Rectal smooth muscle tissue (tissue), 1 donor: ENCODE measurements around the gene HYPK.
"Not testable (repeated sequence)": the region's sequence is repeated elsewhere in the genome, so short reads cannot be mapped to it uniquely, and the experiment has no call there.

Experiments
- H3K27ac ChIP-seq: one replicate; pipeline ENCODE4 v1.7.0; 2013; ENCODE audit warnings: low read depth, low read length, inconsistent platforms
- H3K27me3 ChIP-seq: one replicate; pipeline ENCODE4 v1.7.0; 2013; ENCODE audit warnings: low read length; ENCODE audit not compliant: control insufficient read depth, insufficient read depth
- H3K36me3 ChIP-seq: one replicate; pipeline ENCODE4 v1.7.0; 2013; ENCODE audit warnings: low read length; ENCODE audit not compliant: control insufficient read depth, insufficient read depth
- H3K4me1 ChIP-seq: one replicate; pipeline ENCODE4 v1.7.0; 2013; ENCODE audit warnings: low read length; ENCODE audit not compliant: control insufficient read depth, insufficient read depth
- H3K4me3 ChIP-seq: one replicate; pipeline ENCODE4 v1.7.0; 2013; ENCODE audit warnings: low read length
- H3K9ac ChIP-seq: one replicate; pipeline ENCODE4 v1.7.0; 2013; ENCODE audit warnings: low read length

Gene HYPK

DNA sequence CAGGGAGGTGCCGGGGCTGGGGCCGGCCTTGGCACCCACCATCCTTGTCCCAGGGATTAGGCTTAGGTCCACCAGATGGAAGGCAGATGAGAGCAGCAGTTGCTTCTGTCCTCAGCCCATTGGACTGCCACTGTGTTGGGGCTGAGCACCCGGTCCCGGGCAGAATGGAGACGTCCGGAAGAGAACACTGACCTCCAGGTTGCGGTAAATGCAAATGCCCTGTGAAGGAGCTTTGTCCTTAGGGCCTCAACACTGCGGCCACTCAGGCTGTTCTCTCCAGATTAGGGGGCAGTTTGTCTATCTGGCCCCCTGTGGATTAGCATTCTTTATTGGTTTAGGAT lies 484 bp upstream of the HYPK start, which contains the start of gene SERINC4:
Gene SERINC4, minus strand, starts transcription at position 276 of the 341 bp plus-strand sequence. Its CDS starts 234 bp downstream, at position 42.
- Histone ChIP-seq H3K36me3 (peaks cover 15% of the 10 kb centered on the region), H3K27ac (peak within 1 kb of the TSS; percentile 92), H3K4me1 (peaks cover 18% of the 10 kb centered on the region), H3K27me3 (no peaks in the 10 kb centered on the region), H3K4me3 (peak within 1 kb of the TSS; percentile 99), H3K9ac (peak within 1 kb of the TSS; percentile 95)

DNA sequence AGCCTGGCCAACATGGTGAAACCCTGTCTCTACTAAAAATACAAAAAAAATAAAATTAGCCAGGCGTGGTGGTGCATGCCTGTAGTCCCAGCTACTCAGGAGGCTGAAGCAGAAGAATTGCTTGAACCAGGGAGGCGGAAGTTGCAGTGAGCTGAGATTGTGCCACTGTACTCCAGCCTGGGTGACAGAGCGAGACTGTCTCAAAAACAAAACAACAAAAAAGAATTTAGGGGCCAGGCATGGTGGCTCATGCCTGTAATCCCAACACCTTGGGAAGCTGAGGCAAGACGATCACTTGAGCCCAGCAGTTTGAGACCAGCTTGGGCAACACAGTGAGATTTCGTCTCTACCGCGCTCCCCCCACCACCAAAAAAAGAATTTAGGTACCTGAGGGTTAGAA lies 2.3 kb downstream of the HYPK start:
- not testable (repeated sequence) for H3K27me3 ChIP-seq, H3K4me3 ChIP-seq, H3K9ac ChIP-seq, H3K27ac ChIP-seq
- H3K4me1 ChIP-seq: peaks cover 13% of the 10 kb centered on the region
- H3K36me3 ChIP-seq: peaks cover 19% of the 10 kb centered on the region

DNA sequence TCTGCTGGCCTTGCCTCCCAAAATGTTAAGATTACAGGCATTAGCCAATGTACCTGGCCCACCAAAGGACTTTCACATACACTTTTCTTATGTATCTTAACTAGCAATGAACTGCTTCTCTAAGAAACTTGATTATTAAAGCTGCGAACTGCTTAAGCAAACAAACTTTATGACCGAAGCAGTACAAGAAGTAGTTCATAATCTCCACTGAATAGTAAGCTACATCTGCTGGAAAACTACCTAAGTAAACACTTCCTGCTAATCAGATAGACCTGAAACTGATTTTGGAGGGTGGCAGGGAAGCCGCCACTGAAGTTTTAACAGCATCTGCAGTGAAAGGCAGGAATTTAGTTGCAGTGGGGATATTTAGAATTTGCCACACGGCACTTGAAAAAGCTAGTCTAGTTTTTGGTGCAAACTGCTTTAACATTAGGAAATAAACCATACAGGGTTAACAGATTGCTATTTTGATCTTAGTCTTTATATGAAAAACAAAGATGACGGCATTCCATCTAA lies 8.1 kb downstream of the HYPK start:
- Histone ChIP-seq H3K4me3 (no peak overlapping the region), H3K9ac (no peak overlapping the region), H3K36me3 (peaks cover 46% of the 10 kb centered on the region), H3K27ac (no peak overlapping the region), H3K27me3 (no peaks in the 10 kb centered on the region), H3K4me1 (no peaks in the 10 kb centered on the region)

DNA sequence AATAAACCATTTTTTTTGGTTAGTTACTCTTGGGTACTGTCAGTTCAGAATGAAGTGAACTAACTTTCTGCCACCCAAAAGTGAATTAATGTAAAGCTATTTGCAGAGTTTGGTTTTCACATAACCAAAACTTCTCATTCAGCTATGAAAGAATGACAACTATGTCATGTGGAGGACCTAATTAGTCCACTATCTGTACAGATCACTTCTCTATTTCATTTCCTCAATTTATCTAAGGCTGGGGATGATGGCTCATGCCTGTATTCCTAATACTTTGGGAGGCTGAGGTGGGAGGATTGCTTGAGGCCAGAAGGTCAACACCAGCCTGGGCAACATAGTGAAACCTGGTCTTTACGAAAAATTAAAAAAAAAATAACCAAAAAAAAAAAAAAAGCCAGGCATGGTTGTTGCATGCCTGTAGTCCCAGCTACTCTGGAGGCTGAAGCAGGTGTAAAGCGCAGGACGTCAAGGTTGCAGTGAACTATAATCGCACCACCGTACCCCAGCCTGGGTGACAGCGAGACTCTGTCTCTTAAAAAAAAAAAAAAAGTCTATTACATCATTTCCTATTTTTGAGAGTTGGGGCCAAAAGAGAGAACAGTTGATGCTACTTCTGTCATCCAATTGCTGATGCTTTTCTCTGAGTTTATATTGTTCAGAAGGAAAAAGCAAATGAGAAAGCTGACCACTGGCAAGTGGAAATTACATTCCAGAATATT lies 8.7 kb downstream of the HYPK start:
- Histone ChIP-seq H3K4me1 (no peaks in the 10 kb centered on the region), H3K36me3 (peaks cover 48% of the 10 kb centered on the region), H3K27ac (no peak overlapping the region), H3K4me3 (no peak overlapping the region), H3K27me3 (no peaks in the 10 kb centered on the region), H3K9ac (no peak overlapping the region)

DNA sequence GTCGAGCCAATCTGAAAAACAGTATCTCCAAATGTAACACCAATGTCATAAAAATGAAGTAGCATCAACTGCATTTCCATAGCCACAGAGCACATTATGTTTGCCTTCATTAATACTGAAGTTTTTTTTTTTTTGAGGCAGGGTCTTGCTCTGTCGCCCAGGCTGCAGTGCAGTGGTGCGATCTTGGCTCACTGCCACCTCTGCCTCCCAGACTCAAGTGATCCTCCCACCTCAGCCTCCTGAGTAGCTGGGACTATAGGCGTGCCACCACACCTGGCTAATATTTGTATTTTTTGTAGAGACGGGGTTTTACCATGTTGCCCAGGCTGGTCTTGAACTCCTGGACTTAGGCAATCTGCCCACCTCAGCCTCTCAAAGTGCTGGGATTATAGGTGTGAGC lies 14.7 kb downstream of the HYPK start:
- peaks cover 32% of the 10 kb centered on the region for H3K36me3 ChIP-seq
- not testable (repeated sequence) for H3K4me3 ChIP-seq, H3K27ac ChIP-seq

DNA sequence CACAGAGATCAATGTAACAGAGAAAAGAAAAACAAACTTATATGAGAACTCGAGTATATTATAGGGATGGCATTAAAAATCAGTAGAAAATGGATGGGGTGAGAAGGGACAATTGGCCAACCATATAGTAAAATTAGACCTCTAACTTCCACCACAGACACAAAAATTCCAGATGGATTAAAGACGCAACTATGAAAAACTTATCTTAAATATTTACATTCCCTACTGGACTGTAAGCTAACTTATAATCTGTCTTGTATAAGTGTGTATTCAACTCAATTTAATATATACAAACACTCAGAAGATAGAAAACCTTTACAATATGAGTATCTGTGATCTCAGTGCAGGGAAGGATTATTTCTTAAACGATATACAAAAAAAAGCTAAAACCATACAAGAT lies 21.1 kb downstream of the HYPK start:
- Histone ChIP-seq H3K9ac (no peak overlapping the region), H3K27me3 (no peaks in the 10 kb centered on the region), H3K36me3 (peaks cover 9% of the 10 kb centered on the region), H3K4me3 (no peak overlapping the region), H3K4me1 (no peaks in the 10 kb centered on the region), H3K27ac (no peak overlapping the region)

More for the DNA sequence above, 14.7 kb downstream of the HYPK start:
- H3K9ac ChIP-seq, H3K27me3 ChIP-seq, H3K4me1 ChIP-seq: not testable (repeated sequence)

DNA sequence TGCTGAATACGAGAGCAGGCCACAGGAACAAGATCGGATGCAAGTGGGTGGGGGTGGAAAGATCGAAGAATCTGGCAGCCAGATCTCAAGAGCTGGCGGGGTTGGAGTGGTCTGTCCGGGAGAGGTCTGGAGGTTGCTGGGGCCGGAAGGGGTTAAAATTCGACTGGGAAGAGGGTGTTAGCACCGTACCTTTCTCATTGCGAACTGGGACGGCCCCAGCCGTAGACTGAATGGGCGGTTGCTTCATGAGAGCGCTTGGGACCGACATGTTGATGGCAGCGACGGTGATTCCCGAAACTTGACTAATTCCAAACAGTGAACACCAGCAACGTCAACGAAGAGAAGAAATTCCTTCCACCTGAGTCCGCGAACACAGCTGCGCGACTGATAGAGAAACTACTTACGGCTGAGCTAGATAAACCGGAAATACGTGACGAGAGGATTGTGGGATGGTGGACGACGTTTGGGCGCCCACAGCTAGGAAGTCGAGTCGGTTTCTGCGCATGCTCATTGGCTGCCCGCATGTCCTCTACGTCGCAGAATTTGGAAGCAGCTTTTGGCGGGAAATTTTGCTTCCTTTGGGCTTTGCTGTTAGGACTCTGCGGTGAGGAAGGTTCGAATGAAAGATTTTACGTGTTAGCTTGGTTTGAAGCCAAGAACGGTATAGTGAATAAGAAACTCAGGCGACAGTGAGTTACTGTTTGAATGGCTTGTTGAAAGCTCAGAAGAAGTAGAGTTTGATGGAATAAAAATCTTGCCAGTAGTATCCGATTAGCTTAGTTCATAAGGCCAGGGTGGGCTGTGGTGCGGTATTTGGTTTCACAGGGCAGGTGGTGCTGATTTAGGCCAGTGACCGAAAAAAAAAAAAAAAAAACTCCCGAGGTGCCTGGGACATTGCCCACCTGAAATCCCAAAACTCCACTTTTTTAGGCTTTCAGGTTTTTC lies 24.2 kb downstream of the HYPK start, which contains the start of gene MFAP1:
Gene MFAP1, minus strand, starts transcription at position 389 of the 945 bp plus-strand sequence. Its CDS starts 121 bp downstream, at position 268.
- Histone ChIP-seq H3K27ac (peak within 1 kb of the TSS; percentile 85), H3K9ac (peak within 1 kb of the TSS; percentile 91), H3K4me1 (no peaks in the 10 kb centered on the region), H3K36me3 (no peaks in the 10 kb centered on the region), H3K4me3 (peak within 1 kb of the TSS; percentile 98), H3K27me3 (no peaks in the 10 kb centered on the region)

DNA sequence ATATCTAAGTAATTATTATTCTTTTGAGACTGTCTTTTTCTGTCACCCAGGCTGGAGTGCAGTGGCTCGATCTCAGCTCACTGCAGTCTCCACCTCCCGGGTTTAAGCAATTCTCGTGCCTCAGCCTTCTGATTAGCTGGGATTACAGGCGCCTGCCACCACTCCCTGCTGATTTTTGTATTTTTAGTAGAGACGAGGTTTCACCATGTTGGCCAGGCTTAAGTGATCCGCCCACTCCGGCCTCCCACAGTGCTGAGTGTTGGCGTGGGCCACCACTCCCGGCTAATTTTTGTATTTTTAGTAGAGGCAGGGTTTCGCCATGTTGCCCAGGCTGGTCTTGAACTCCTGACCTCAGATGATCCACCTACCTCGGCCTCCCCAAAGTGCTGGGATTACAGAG lies 24.9 kb downstream of the HYPK start:
- not testable (repeated sequence) for H3K36me3 ChIP-seq, H3K9ac ChIP-seq, H3K27ac ChIP-seq, H3K4me1 ChIP-seq, H3K4me3 ChIP-seq, H3K27me3 ChIP-seq

DNA sequence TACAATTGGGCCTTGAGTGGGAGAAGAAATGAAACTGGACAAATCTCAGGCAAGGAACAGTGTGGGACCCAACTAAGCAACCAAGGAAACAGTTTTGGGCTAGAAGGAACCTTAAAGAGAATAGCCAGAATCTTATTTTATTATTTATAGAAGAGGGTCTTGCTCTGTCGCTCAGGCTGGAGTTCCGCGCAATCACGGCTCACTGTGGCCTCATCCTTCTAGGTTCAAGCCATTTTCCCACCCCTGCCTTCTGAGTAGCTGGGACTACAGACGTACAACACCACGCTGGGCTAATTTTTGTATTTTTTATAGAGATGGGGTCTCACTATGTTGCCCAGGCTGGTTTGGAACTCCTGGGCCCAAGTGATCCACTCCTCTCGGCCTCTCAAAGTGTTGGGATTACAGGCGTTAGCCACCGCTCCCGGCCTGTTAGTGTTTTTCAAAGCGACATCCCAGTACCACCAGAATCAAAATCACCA lies 25.7 kb downstream of the HYPK start:
- H3K4me1 ChIP-seq: no peaks in the 10 kb centered on the region
- no peak overlapping the region for H3K9ac ChIP-seq
- no peaks in the 10 kb centered on the region for H3K36me3 ChIP-seq
- H3K4me3 ChIP-seq: peak overlapping the region; percentile 87
- H3K27me3 ChIP-seq: no peaks in the 10 kb centered on the region
- H3K27ac ChIP-seq: no peak overlapping the region

DNA sequence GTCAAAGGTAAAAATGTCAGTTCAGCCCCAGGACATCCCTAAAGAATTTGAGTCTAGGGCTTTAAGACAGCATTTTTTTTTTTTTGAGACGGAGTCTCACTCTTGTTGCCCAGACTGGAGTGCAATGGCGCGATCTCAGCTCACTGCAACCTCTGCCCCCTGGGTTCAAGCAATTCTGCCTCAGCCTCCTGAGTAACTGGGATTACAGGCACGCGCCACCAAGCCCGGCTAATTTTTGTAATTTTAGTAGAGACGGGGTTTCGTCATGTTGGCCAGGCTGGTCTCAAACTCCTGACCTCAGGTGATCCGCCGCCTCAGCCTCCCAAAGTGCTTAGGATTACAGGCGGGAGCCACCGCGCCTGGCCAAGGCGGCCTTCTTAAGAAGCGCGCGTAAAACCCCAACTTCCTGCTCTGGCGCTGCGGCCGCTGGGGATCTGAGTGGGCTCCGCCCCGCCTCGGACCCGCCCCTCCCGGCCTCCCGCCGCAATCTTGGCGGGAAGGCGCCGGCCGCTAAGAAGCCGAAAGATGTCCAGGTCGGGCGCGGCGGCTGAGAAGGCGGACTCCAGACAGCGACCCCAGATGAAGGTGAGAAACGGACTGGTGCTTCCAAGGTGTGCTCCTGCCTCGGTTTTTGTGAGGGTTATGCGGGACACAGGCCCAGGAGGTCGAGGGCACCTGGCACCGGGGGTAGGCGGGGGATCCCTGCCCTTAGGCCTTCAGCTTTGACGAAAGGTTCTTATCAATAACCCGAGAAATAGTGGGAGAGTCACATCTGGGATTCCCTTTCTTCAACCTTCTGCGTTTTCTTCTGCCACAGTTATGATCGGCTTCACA lies 26.3 kb downstream of the HYPK start, which contains the start of gene WDR76:
Gene WDR76, plus strand, starts transcription at position 495 of the 834 bp plus-strand sequence. Its CDS starts 31 bp downstream, at position 526.
- peak within 1 kb of the TSS; percentile 61 for H3K27ac ChIP-seq
- peak within 1 kb of the TSS; percentile 73 for H3K9ac ChIP-seq
- H3K4me3 ChIP-seq: peak within 1 kb of the TSS; percentile 87
- H3K36me3 ChIP-seq: no peaks in the 10 kb centered on the region
- no peaks in the 10 kb centered on the region for H3K4me1 ChIP-seq
- no peaks in the 10 kb centered on the region for H3K27me3 ChIP-seq

DNA sequence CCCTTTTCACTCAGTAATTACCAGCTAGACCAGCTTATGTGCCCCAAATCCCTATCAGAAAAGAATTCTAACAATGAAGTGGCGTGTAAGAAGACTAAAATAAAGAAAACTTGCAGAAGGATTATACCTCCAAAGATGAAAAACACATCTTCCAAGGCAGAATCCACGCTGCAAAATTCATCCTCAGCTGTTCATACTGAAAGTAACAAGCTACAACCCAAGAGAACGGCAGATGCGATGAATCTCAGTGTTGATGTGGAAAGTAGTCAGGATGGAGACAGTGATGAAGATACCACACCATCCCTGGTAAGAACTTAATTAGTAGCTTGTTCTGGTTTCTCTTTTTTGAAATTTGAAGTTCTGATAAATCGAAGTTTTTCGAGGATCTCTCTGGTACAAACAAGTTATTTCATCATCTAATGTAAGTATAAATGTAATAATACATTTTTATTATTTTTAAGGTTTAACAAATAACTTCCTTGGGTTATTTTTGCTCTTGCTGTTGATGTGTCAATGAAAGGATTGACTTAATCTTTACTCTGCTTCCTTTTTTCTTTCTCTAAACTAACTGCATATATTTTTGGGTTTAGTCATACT lies 27.8 kb downstream of the HYPK start:
- Histone ChIP-seq H3K27me3 (no peaks in the 10 kb centered on the region), H3K4me1 (no peaks in the 10 kb centered on the region), H3K9ac (no peak overlapping the region), H3K4me3 (no peak overlapping the region), H3K27ac (no peak overlapping the region), H3K36me3 (no peaks in the 10 kb centered on the region)
